Fibroblast of peridontal ligament (primary cell): ENCODE measurements around the gene ABCA12.

Source experiments
- DNase-seq: peaks from one replicate; pipeline ENCODE4 v3.0.0-alpha.2; 2010; ENCODE audit errors: extremely low read depth

Gene ABCA12

DNA sequence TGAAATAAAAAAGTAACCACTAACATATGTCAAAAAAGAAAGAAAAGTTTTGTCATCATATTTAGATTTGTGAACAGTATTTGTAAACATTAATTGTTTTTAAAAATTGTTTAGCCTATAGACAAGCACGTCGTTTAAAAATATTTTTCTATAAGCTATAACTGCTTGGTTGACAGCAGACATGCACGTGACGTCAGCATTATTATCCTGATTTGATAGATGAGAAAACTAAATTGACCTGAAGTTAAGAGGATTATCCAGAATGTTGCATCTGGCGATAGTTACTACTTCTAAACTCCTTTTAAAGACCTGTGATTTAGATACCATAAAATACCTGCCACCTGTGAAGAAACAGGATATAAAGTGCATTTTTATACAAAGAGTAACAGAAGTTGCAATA lies 172.0 kb downstream of the ABCA12 start:
- no peak for DNase-seq

DNA sequence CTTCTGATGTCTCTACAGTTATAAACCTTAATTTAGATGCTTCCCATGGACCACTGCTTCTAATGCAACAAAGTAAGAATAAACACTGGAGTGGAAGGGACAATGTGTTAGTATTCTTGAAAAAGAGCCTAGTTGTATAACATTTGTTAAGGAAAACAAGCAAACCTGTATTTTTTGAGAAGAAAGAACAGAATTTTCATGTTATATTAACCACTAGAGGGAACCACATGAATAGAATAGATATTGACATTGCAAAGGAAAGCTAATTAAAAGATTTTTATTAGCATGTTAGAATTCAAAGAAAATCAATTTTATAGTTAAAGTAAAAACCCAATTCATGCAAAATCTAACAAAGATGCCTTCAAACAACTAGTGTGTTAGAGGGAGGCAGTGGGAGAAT lies 177.7 kb downstream of the ABCA12 start:
- DNase-seq: peak; percentile 32

DNA sequence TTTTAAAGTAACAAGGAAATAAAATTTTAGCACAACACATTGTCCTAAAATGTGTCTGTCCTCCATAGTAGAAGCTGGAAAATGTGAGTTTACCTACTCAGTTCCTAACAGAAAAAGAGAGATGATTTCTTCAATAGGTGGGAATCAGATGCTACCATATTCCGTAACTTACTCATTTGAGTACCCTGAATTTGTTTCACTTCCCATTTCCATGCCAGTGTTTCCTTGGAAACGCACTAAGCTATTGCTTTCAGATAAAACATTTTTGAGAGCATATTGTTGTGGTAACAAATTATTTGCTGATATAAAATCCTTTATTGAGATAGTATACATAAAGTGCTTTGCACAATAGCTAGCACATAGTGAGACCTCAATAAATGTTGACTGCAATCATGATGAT lies 191.5 kb downstream of the ABCA12 start:
- no peak for DNase-seq

DNA sequence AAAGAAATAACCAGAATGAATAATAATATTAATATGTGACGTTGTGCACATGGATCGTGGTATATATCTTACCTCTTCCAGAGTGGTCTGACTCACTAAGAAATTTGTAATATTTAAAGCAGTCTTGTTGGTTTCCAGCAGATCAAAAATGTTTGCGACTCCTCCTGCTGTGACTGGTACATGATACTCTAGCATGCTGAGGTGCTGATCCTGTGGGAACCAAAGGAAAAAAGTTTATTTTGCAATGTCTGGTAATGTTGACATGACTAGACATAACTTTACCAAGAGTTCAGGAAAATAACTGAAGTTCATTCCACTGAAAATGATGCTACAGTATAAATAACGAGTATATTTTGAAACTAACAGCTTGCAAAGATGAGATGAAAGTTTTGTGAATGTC lies 204.4 kb downstream of the ABCA12 start:
- no peak for DNase-seq

DNA sequence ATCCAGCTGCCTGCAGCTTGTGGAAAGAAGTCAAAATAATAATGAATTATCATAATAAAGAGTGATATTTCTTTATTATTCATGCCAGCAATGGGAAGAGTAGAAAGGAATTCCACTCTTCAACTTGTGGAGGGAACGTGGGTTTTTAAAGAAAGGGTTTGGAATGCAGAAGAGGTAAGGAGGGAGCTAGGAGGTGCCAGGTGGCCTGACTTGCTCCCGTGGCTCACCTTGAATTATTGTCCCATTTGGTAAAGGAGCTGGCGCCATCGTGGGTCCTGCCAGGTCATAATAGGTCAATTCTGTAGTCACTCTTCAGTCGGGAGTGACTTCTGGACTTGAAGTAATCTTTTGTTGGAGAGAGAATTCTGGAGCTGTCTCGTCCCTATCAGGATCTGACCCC lies 233.8 kb downstream of the ABCA12 start:
- DNase-seq: no peak

DNA sequence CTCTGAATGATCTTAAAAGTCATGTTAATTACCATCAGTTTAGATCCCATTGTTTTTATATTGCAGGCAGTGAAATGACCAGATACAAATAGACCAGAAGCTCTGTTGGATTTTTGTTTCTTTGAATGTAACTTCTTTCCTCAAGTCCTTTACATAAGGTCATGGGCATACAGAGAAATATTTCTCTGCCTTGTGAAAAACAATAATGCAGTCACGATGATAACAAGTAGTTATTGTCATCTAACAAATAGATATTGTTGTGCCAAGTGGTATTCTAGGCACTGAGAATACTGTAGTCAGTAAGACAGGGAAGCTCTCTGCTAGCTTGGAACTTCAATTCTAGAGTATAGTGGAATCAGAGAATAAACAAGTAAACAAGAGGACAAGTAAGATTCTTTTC lies 234.2 kb downstream of the ABCA12 start:
- no peak for DNase-seq

DNA sequence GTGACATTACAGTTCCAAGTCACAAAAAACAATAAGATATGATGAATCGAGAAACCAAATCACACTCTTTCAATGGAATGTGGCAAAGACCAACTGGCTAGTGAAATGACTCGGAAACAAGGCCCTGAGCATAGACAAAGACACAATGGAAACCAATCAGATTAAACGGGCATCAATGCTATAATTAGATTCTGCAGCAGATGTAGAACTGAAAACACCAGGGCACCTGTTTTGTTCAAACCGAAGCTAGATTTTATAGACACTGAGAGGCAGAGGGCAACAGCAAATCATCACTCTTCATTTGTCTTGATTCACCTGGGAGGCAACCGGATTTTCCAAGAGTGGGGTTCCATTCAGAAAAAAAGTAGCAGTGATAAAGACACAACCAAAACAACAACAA lies 236.1 kb downstream of the ABCA12 start:
- no peak for DNase-seq

DNA sequence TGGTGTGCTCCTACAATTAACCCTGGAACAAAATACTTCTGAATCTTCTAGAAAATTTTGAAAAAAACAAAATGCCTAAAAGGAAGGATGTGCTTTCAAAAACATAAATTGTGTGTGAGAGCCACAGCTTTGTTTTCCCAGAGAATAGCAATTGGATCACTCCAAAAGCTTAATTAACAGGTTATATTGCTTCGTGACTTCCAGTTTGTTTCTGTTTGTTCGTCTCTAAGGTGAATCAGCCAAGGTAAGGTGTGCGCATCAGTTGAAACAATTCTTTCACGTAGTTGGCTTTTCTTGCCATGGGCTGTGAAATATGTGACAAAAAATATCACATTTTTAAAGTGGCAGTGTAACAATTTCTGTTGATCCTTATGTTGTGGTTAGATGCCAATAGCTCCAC lies 238.7 kb downstream of the ABCA12 start:
- DNase-seq: no peak

DNA sequence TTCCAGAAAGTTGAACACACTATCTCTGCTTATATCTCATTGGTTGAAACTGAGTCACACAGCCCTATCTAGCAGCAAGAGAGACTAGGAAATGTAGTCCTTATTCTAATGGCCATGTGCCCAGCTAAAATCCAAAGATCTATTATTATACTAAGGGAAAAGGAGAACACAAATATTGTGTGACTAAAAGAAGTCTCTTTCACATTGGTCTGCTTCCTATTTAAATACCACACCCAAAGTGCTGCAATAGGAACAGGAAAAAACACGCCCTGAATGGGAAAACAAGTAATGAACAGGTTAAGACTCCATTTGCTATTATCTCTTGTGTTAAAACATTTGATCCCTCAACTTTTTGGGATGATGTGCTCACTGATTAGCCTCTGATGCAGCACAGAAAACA lies 242.2 kb downstream of the ABCA12 start:
- no peak for DNase-seq

DNA sequence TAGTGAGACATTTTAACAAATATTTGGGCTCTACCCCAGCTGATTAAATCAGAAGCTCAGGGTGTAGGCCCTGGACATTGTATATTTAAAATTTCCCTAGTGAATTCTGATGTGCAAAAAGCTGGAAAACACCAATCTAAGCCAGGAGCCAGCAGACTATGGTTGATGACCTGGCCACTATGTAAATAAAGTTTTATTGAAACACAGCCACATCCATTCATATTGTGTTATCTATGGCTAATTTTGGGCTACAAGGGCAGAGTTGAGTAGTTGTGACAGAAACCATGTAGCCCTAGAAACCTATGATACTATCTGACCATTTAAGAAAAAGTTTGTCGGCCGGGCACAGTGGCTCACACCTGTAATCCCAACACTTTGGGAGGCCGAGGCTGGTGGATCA lies 243.0 kb downstream of the ABCA12 start:
- DNase-seq: no peak

DNA sequence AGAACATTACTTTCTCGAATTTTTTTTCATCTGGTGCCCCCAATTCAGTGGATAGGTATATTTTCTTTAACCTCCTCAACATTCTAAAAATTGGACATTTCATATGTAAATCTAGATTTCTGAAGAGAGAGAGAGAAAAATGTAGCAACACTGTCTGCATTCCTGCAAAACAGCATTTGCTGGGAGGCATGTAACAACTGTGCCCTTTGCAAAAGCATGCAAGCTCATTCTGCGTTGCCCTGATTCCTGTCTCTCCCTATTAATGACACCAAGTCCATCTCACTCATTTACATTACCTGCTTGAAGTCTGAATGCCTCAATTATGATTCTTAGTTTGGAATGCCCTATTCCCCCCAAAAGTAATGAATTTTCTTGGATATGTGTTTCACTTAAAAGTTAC lies 249.1 kb downstream of the ABCA12 start:
- no peak for DNase-seq

DNA sequence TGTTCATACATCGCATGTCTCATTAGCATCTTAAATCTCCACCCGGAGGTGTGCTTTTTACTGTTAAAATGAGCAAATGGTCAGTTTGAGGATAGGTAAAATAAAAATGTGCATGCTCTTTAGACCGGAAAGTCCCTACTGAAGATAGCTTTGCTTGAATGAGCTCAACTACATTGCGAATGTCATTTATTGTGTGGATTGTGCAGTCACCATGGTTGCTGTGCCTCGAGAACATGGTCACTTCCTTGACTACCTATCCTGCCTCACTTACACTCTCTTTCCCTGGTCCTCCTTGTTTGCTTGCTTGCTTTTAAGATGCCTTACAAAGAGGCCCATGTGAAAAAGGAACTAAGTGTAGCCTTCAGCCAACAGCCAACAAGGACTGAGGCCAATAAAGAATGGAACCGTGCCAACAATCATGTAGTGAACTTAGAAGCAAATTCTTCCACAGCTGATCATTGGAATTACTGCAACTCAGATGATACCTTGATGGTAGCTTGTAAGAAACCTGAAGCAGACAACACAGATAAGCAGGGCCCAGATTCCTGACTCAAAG lies 256.7 kb downstream of the ABCA12 start:
- peak; percentile 39 for DNase-seq
